GM18867 (cell line): ENCODE data around the gene POLA1.

Experiments
- ATAC-seq: cut with Tn5 transposase; IDR thresholded peaks from one replicate; pipeline ENCODE4 v1.9.1; 2021; ENCODE audit warnings: mild to moderate bottlenecking, moderate library complexity; ENCODE audit not compliant: unreplicated experiment

POLA1 gene

GRCh38 chrX:24876530-24877287, 183.0 kb downstream of the POLA1 start:
- ATAC-seq, result no peak

GRCh38 chrX:24877288-24877664, 183.6 kb downstream of the POLA1 start:
- ATAC-seq, result no peak

GRCh38 chrX:24877854-24878650, 184.3 kb downstream of the POLA1 start:
- ATAC-seq, result no peak

DNA sequence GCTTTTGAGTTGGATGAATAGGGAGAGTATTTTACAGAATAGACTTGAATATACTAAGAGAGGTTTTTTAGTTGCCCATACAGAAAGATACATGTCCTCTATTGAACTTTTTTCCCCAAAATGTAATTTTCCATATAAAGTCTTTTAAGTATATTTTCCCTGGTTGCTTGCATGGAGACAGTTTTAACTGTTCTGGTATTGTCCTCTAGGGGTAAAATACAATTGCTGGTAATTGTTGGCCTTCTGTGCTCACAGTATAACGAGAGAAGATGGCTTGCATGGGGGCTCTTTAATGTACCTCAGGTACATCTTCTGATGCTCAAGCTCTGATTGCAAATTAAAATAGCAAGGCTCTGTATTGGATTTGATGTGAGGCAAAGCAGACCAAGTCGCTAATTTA, 186.0 kb downstream of the POLA1 start:
- no peak for ATAC-seq

- no peak for ATAC-seq
Observed at GRCh38 chrX:24886916-24887315, 193.2 kb downstream of the POLA1 start.

GRCh38 chrX:24890677-24891076, 197.0 kb downstream of the POLA1 start:
- ATAC-seq, result no peak

GRCh38 chrX:24899391-24899790, 205.7 kb downstream of the POLA1 start:
- no peak for ATAC-seq

- ATAC-seq, result no peak
Observed at GRCh38 chrX:24900234-24900633, 206.5 kb downstream of the POLA1 start.

GRCh38 chrX:24902806-24903205, 209.1 kb downstream of the POLA1 start:
- no peak for ATAC-seq

- no peak for ATAC-seq
Observed at GRCh38 chrX:24918715-24919114, 225.0 kb downstream of the POLA1 start.

DNA sequence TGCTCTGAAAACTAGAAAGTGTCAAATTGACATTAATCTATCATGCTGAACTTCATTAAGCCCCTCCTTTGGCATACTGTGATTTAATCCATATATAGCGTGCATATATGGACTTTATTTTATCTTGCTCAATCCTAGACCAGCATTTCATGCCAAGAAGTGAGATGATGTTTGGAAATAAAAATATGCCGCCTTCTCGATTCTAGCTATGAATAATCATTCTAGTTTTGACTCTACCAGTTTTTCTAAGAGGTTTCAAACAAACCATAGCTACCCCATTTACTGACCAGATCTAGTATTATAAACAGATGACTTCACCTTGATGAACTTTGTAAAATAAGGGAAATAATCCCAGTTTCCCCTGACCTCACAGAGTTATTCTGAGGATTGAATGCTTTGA, 227.1 kb downstream of the POLA1 start:
- ATAC-seq, result peak; percentile 77

DNA sequence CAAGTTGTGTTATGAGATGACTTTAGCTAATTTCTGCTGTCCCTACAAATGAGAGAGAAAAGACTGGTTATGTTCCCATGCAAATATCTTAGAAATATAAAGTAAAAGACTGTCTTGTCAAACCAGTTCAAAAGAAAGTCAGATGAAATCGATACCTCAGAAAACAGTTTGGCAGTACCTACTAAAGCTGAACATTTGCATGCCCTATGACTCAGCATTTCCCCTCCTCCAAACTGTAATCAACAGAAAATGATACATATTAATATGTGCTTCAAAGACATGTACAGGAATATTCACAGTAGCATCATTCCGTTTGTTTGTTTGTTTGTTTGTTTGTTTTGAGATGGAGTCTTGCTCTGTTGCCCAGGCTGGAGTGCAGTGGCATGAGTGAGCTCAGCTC, 231.7 kb downstream of the POLA1 start:
- no peak for ATAC-seq

DNA sequence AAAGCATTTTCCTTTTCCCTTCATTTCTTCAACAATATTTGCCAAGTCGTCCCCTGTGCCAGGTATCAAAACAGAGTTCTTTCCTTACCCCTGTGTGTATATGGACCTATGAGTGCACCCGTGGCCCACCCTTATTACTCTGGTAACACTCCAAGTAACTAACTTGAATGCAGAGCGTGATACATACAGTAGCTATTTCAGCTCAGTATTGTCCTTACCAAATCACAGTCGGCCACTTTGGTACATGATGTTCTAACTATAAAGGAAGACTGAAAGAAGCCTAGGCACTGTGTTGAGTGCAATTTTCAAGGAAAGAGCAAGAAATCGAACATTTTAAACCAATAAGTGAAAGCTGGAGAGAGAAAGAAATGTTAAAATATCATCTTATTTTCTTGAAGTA, 233.7 kb downstream of the POLA1 start:
- no peak for ATAC-seq

- ATAC-seq, result no peak
Observed at GRCh38 chrX:24928114-24928513, 234.4 kb downstream of the POLA1 start.

GRCh38 chrX:24934279-24934678, 240.6 kb downstream of the POLA1 start:
- ATAC-seq, result no peak

GRCh38 chrX:24945009-24945408, 251.3 kb downstream of the POLA1 start:
- ATAC-seq, result no peak

DNA sequence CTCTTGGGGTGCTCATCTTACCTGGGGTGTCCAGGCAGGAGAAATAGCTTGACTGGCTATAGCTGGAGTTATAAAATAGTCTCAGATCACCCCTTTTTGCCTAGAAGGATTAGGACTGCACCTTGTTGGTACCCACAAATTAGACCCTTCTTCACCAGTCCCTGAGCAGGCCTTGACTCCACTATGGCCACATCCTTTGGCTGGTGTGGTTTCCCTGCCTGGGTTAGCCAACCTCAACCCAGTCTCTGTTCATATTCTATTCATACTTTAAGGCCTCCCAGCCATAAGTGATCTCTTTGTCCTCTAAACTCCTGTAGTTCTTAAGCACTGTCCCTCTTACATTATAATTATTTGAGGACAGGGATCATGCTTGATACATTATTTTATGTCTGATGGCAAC, 252.7 kb downstream of the POLA1 start:
- no peak for ATAC-seq

DNA sequence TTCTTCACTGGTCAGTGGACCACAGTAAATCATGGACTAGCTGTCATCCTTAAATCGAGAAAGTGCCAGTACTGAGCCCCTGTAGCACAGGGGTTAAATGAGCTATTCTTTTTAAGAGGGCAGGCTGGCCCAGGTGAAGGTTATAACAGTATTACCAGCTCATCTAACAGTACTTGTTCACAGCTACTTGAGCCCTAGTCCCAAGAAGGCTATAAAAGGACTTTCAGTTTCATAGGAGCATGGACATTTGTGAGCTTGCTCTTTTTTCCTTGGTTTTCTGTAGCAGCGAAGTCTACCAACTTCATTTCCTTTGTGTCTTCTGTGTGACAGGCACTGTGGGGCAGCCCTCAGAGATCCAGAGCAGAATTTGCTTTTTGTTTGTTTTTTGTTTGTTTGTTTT, 261.0 kb downstream of the POLA1 start:
- peak; percentile 65 for ATAC-seq

DNA sequence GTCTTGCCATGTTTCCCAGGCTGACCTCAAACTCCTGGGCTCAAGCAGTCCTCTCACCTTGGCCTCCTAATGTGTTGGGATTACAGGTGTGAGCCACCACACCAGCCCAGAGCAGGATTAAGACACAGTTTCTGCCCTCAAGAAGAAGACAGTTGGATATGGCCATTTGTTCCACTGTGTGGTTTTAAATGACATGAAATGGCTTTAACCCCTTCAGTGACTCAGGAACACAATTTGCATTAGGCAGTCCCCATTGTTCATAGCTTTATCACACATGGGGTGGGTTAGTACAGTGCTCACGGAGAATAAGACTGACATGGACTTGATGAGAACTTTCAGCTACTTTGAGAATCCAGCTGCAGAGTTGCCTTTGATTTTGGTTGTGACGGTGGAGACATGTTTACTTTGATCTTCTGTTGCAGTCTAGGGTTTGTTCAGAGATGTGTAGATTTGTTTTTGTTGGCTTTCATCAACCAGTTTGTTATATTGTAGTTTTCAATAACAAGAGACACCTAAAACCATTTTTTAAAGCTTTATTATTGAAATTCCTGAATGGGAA, 261.7 kb downstream of the POLA1 start:
- no peak for ATAC-seq

DNA sequence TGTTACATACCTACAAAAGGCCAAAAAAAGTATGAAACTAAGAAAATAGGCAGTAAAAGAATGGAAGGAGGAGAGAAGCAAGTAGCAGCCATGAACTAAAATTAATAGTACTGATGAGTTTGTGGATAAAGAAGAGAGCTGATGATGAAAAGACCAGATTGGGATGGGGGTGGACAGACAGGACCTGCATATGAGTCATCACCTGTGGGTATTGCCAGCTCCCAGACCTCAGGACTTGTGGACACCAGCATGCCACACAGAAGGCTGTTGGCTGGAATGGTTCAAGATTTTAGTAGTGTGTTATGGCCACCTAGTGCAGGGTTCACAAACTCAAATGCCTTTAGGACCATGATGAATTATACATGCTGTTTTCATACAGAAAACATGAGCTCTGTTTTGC, 263.1 kb downstream of the POLA1 start:
- no peak for ATAC-seq

DNA sequence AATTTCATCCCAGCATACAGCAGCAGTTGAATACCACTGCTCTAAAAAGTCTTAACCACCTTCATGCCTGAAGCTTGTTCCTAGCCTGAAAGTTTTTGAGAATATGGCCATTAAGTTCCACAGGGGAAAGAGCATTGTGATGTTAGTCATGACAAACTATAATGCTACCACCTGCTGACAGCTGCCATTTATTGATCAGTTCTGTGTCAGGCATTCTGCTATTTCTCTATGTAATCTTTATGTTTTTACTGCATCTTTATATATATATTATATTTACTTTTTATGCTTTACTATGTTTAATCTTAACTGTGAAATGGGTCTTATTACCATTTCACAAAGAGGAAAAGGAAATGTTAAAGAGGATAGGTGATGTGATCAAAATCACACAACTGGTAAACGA, 268.1 kb downstream of the POLA1 start:
- no peak for ATAC-seq

GRCh38 chrX:24963823-24964222, 270.1 kb downstream of the POLA1 start:
- no peak for ATAC-seq
